Measurements from ENCODE around the gene MKX.

The MKX gene

DNA sequence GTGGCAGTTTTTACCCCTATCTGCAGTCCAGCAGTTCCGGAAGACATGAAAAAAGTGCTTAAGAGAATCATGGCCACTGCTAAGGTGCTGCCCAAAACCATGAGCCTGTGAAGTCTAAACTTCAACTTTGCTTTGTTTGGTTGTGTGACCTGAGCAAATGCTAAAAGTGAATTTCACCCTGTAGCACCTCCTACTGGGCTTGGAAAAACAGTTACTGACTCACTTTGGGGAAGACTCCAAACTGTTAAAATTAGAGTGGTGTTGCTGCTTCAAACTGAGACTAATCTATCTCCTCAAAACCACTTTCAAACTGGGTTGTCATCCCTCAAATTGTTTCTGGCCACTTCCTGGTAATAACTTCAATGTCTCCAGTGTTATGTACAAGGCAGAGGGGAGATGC is 21.3 kb downstream of the MKX start:
- DNase-seq: no peak
- no peak overlapping the region for H3K27ac ChIP-seq (ENCODE audit: low read length, poor library complexity, severe bottlenecking)
- H2AFZ ChIP-seq (ENCODE audit: low read depth, low read length): no peak overlapping the region
- no peak overlapping the region for H3K18ac ChIP-seq (ENCODE audit: low read depth in 1 of 2, low read length in 2 of 2)
- H3K9ac ChIP-seq (ENCODE audit: low read length): no peak overlapping the region
- H2BK120ac ChIP-seq (ENCODE audit: low read depth, low read length): no peak overlapping the region
- no peak overlapping the region for H2BK5ac ChIP-seq (ENCODE audit: low read depth, low read length, poor library complexity, severe bottlenecking)
- no peaks in the 10 kb centered on the region for H3K79me1 ChIP-seq (replicated peaks; ENCODE audit: low read length, poor library complexity, severe bottlenecking)
- no peaks in the 10 kb centered on the region for H3K27me3 ChIP-seq (ENCODE audit: control insufficient read depth in 1 of 2, insufficient read depth in 1 of 2, low read length in 2 of 2)
- H2BK15ac ChIP-seq (ENCODE audit: low read depth, poor library complexity, severe bottlenecking): no peak overlapping the region
- H2AK5ac ChIP-seq (ENCODE audit: low read length, severe bottlenecking): no peak overlapping the region
- H3K14ac ChIP-seq (ENCODE audit: low read length in 2 of 2): no peak overlapping the region
- H3K4me3 ChIP-seq (ENCODE audit: insufficient read depth in 1 of 2, low read depth in 1 of 2, low read length in 2 of 2): no peak overlapping the region
- H3K36me3 ChIP-seq (ENCODE audit: control insufficient read depth in 1 of 2, insufficient read depth in 2 of 2, low read depth in 1 of 2, low read length in 2 of 2): no peaks in the 10 kb centered on the region
- H3K4ac ChIP-seq (ENCODE audit: low read depth in 1 of 2, low read length in 2 of 2): no peak overlapping the region
- no peak overlapping the region for H3K4me2 ChIP-seq (ENCODE audit: low read length, poor library complexity, severe bottlenecking)
- no peaks in the 10 kb centered on the region for H3K9me3 ChIP-seq (ENCODE audit: control insufficient read depth, low read length)
- H3K23ac ChIP-seq (ENCODE audit: low read length in 2 of 2): no peak overlapping the region
- WGBS: 62% methylated on average over 1 of the region's 1 CpG
- no peak overlapping the region for H2BK12ac ChIP-seq (ENCODE audit: low read length in 2 of 2)
- no peak overlapping the region for H4K8ac ChIP-seq (ENCODE audit: low read length)
- H4K91ac ChIP-seq (ENCODE audit: low read length): no peak overlapping the region
- H3K4me1 ChIP-seq (ENCODE audit: control insufficient read depth, insufficient read depth, low read depth, low read length): no peaks in the 10 kb centered on the region

DNA sequence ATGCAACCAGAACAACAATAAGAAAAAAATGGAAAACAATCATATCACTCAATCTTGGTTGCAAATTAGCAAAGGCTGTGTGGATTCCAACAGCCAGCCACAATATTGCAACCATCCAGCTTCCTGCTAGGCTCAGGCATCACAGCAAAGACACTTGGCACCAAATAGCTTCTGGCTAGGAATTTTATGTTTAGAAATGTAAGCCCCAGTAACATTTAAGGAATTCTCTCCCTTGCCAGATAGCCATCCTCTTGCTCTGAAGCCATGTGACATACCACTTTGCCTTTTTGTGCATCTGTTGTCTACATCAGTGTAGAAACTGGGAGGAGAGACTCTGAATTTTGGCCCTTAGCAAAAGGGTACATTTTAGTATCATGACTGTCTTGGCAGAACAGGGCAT is 22.2 kb downstream of the MKX start:
- Histone ChIP-seq H3K4me2 (ENCODE audit: low read length, poor library complexity, severe bottlenecking) (no peak overlapping the region), H3K4me3 (ENCODE audit: insufficient read depth in 1 of 2, low read depth in 1 of 2, low read length in 2 of 2) (no peak overlapping the region), H2BK120ac (ENCODE audit: low read depth, low read length) (no peak overlapping the region), H3K36me3 (ENCODE audit: control insufficient read depth in 1 of 2, insufficient read depth in 2 of 2, low read depth in 1 of 2, low read length in 2 of 2) (no peaks in the 10 kb centered on the region), H2AFZ (ENCODE audit: low read depth, low read length) (no peak overlapping the region), H3K9ac (ENCODE audit: low read length) (no peak overlapping the region), H3K4me1 (ENCODE audit: control insufficient read depth, insufficient read depth, low read depth, low read length) (no peaks in the 10 kb centered on the region), H2AK5ac (ENCODE audit: low read length, severe bottlenecking) (no peak overlapping the region), H3K4ac (ENCODE audit: low read depth in 1 of 2, low read length in 2 of 2) (no peak overlapping the region), H3K14ac (ENCODE audit: low read length in 2 of 2) (no peak overlapping the region), H2BK12ac (ENCODE audit: low read length in 2 of 2) (no peak overlapping the region), H3K27ac (ENCODE audit: low read length, poor library complexity, severe bottlenecking) (no peak overlapping the region), H4K91ac (ENCODE audit: low read length) (no peak overlapping the region), H2BK15ac (ENCODE audit: low read depth, poor library complexity, severe bottlenecking) (no peak overlapping the region), H3K23ac (ENCODE audit: low read length in 2 of 2) (no peak overlapping the region), H3K27me3 (ENCODE audit: control insufficient read depth in 1 of 2, insufficient read depth in 1 of 2, low read length in 2 of 2) (no peaks in the 10 kb centered on the region), H3K18ac (ENCODE audit: low read depth in 1 of 2, low read length in 2 of 2) (no peak overlapping the region), H2BK5ac (ENCODE audit: low read depth, low read length, poor library complexity, severe bottlenecking) (no peak overlapping the region), H3K9me3 (ENCODE audit: control insufficient read depth, low read length) (no peaks in the 10 kb centered on the region), H3K79me1 (replicated peaks; ENCODE audit: low read length, poor library complexity, severe bottlenecking) (no peaks in the 10 kb centered on the region), H4K8ac (ENCODE audit: low read length) (no peak overlapping the region)
- DNase-seq: no peak

- H3K9ac ChIP-seq (ENCODE audit: low read length): no peak overlapping the region
- no peak overlapping the region for H2AK5ac ChIP-seq (ENCODE audit: low read length, severe bottlenecking)
- no peak overlapping the region for H2BK5ac ChIP-seq (ENCODE audit: low read depth, low read length, poor library complexity, severe bottlenecking)
- H3K23ac ChIP-seq (ENCODE audit: low read length in 2 of 2): no peak overlapping the region
- H3K4me1 ChIP-seq (ENCODE audit: control insufficient read depth, insufficient read depth, low read depth, low read length): no peaks in the 10 kb centered on the region
- no peak overlapping the region for H2BK15ac ChIP-seq (ENCODE audit: low read depth, poor library complexity, severe bottlenecking)
- no peaks in the 10 kb centered on the region for H3K79me1 ChIP-seq (replicated peaks; ENCODE audit: low read length, poor library complexity, severe bottlenecking)
- no peak overlapping the region for H3K18ac ChIP-seq (ENCODE audit: low read depth in 1 of 2, low read length in 2 of 2)
- no peak overlapping the region for H4K8ac ChIP-seq (ENCODE audit: low read length)
- H2BK12ac ChIP-seq (ENCODE audit: low read length in 2 of 2): no peak overlapping the region
- H3K14ac ChIP-seq (ENCODE audit: low read length in 2 of 2): no peak overlapping the region
- H2BK120ac ChIP-seq (ENCODE audit: low read depth, low read length): no peak overlapping the region
- H3K27ac ChIP-seq (ENCODE audit: low read length, poor library complexity, severe bottlenecking): no peak overlapping the region
- no peak overlapping the region for H3K4ac ChIP-seq (ENCODE audit: low read depth in 1 of 2, low read length in 2 of 2)
- H2AFZ ChIP-seq (ENCODE audit: low read depth, low read length): no peak overlapping the region
- no peaks in the 10 kb centered on the region for H3K27me3 ChIP-seq (ENCODE audit: control insufficient read depth in 1 of 2, insufficient read depth in 1 of 2, low read length in 2 of 2)
- WGBS: no CpG with 5 or more reads among the region's 1 CpG
- H3K4me3 ChIP-seq (ENCODE audit: insufficient read depth in 1 of 2, low read depth in 1 of 2, low read length in 2 of 2): no peak overlapping the region
- no peak for DNase-seq
- no peak overlapping the region for H4K91ac ChIP-seq (ENCODE audit: low read length)
- no peak overlapping the region for H3K4me2 ChIP-seq (ENCODE audit: low read length, poor library complexity, severe bottlenecking)
- H3K36me3 ChIP-seq (ENCODE audit: control insufficient read depth in 1 of 2, insufficient read depth in 2 of 2, low read depth in 1 of 2, low read length in 2 of 2): no peaks in the 10 kb centered on the region
- H3K9me3 ChIP-seq (ENCODE audit: control insufficient read depth, low read length): no peaks in the 10 kb centered on the region
Observed at GRCh38 chr10:27720529-27720928, 25.1 kb downstream of the MKX start.

DNA sequence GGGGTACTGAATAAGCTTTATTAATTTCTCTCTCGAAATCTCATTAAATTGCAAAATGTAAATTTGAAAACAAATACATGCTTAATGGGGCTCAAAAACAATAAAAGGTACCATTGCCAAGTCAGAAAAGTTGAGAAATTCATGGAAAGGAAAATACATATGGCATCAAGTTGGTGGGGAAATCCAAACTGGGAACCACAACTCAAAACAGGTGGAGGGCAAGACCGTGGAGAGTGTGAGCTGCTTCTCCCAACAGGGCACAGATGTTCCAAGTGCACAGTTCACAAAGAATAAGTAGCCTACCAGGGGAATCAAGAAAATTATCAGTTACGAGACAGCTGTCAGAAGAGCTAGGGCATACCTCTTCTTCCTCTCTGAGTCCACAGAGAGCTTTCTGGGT is 26.6 kb downstream of the MKX start:
- Histone ChIP-seq H3K4me1 (ENCODE audit: control insufficient read depth, insufficient read depth, low read depth, low read length) (no peaks in the 10 kb centered on the region), H2BK15ac (ENCODE audit: low read depth, poor library complexity, severe bottlenecking) (no peak overlapping the region), H3K27me3 (ENCODE audit: control insufficient read depth in 1 of 2, insufficient read depth in 1 of 2, low read length in 2 of 2) (no peaks in the 10 kb centered on the region), H2BK5ac (ENCODE audit: low read depth, low read length, poor library complexity, severe bottlenecking) (no peak overlapping the region), H2AFZ (ENCODE audit: low read depth, low read length) (no peak overlapping the region), H3K9ac (ENCODE audit: low read length) (no peak overlapping the region), H3K14ac (ENCODE audit: low read length in 2 of 2) (no peak overlapping the region), H4K8ac (ENCODE audit: low read length) (no peak overlapping the region), H3K23ac (ENCODE audit: low read length in 2 of 2) (no peak overlapping the region), H3K36me3 (ENCODE audit: control insufficient read depth in 1 of 2, insufficient read depth in 2 of 2, low read depth in 1 of 2, low read length in 2 of 2) (no peaks in the 10 kb centered on the region), H3K9me3 (ENCODE audit: control insufficient read depth, low read length) (no peaks in the 10 kb centered on the region), H3K4ac (ENCODE audit: low read depth in 1 of 2, low read length in 2 of 2) (no peak overlapping the region), H2AK5ac (ENCODE audit: low read length, severe bottlenecking) (no peak overlapping the region), H3K4me2 (ENCODE audit: low read length, poor library complexity, severe bottlenecking) (no peak overlapping the region), H3K4me3 (ENCODE audit: insufficient read depth in 1 of 2, low read depth in 1 of 2, low read length in 2 of 2) (no peak overlapping the region), H3K79me1 (replicated peaks; ENCODE audit: low read length, poor library complexity, severe bottlenecking) (no peaks in the 10 kb centered on the region), H2BK120ac (ENCODE audit: low read depth, low read length) (no peak overlapping the region), H3K27ac (ENCODE audit: low read length, poor library complexity, severe bottlenecking) (no peak overlapping the region), H2BK12ac (ENCODE audit: low read length in 2 of 2) (no peak overlapping the region), H3K18ac (ENCODE audit: low read depth in 1 of 2, low read length in 2 of 2) (no peak overlapping the region), H4K91ac (ENCODE audit: low read length) (no peak overlapping the region)
- WGBS: 75% methylated on average over 2 of the region's 3 CpGs
- DNase-seq: no peak

All from mesenchymal stem cell (in vitro differentiated cells and primary cell).